SK-MEL-5 (cell line): ENCODE measurements around the gene RIMBP3C. TPM values are rescaled to one million over a fixed set of nuclear protein-coding genes. Genes with fewer than 3 reads are reported as not detected.
"Not testable (repeated sequence)": the region's sequence is repeated elsewhere in the genome, so short reads cannot be mapped to it uniquely, and the experiment has no call there.

Source experiments
- DNase-seq: peaks from one replicate; pipeline ENCODE4 v3.0.0-alpha.2; 2016; ENCODE audit warnings: low read depth, low spot score
- in situ Hi-C: cut with HindIII; loops from 2 replicates; pipeline ENCODE4 v1.10.0; 2016; ENCODE audit warnings: low sequenced_read_pairs, high pct_unique_total_duplicates, low pct_unique_long_range_greater_than_20kb
- total RNA-seq: library from RNA; depleted of rRNA; stranded (reverse); fragments of >200 nt; shearing (Covaris generic); gene quantifications from 2 replicates; pipeline ENCODE4 v1.2.3, GENCODE V29; 2014

Gene RIMBP3C
- total RNA-seq, 1 experiment from 2014 or later: 0.16 TPM

DNA sequence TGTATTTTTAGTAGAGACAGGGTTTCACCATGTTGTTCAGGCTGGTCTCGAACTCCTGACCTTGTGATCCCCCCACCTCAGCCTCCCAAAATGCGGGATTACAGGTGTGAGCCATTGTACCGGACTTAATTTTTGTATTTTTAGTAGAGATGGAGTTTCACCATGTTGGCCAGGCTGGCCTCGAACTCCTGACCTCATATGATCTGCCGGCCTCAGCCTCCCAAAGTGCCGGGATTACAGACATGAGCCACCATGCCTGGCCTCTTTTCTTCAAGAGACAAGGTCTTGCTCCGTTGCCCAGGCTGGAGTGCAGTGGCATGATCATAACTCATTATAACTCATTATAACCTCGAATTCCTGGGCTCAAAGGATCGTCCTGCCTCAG is 29.4 kb upstream of the RIMBP3C start:
- in situ Hi-C loops, DNase-seq: not testable (repeated sequence)

GRCh38 chr22:21579474-21579851 is 28.2 kb upstream of the RIMBP3C start:
- DNase-seq: no peak
- in situ Hi-C loops: no loop called here

DNA sequence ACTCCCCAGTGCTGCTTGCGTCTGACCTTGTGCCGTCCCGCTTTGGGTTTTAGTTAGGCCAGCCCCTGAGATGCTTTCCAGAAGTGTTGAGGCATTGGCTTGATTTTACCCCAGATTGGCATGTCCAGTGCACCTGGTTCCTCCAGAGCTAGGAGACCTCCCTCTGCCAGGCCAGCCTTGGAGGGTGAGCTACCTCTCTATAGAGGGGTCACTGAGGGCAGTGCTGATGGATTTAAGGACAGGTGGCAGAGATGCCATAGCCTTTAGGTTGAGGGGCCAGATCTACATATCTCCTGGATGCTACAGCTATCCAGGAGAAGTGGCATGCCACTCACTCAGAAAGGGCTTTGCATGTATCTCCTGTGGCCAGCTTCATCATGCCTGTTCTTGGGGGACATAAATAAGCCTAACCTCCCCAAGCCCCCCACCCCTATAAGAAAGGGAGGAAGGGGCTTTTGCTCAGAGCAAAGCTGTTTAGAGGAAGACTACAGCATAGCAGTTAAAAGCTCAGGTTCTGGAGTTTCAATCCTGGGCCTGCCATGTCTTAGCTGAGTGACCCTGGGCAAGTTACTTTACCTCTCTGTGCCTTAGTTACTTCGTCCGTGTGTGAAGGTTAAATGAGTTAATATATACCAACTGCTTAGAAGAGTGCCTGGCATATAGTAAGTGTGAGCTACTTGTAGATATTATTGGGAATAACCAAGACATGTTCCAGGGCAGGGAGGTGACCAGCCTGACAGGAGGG is 22.7 kb upstream of the RIMBP3C start:
- DNase-seq: no peak
- in situ Hi-C loops: no loop called here

- in situ Hi-C loops: no loop called here
- no peak for DNase-seq
Observed at GRCh38 chr22:21573293-21573734, 22.1 kb upstream of the RIMBP3C start.

DNA sequence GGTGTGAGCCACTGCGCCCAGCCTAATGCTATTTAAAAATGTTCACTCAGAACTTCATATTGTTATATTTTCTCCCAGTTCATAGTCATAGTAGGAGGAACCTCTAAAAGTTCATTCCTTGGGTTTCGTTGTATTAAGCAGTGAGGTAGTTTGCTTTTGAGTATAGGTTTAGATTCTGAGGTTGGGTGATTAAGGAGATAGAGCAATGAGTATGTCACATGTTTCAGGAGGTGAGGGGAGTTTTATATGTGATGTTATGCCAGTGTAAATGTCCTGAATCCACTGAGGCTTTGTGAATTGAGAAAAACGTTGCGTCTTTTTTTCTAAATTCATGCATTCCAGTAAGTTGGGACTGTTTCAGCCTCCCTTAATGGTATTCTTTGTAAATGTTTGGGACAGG is 20.4 kb upstream of the RIMBP3C start:
- in situ Hi-C loops: no loop called here
- no peak for DNase-seq

DNA sequence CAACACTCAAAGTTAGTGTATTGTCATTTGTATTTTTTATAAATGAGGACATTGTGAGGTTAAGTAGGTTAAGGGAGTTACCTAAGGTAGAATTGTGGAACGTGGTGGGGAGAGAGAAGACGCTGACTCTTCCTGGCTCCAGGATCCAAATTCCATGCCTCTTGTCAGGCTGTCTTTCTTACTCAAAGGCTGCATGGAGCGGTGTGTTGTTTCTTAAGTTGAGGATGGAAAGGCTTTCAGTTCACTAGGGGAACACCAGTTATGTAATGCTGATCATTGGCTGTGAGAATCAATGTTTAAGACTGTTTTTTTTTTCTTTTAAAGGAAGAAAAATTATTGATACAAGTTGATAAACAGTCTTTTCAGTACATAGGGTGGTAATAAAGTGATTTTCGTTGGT is 19.1 kb upstream of the RIMBP3C start:
- in situ Hi-C loops: no loop called here
- DNase-seq: no peak

GRCh38 chr22:21569459-21570170 is 18.4 kb upstream of the RIMBP3C start:
- in situ Hi-C loops: no loop called here
- DNase-seq: no peak

- in situ Hi-C loops, DNase-seq: not testable (repeated sequence)
Observed at GRCh38 chr22:21569076-21569427, 17.8 kb upstream of the RIMBP3C start.

DNA sequence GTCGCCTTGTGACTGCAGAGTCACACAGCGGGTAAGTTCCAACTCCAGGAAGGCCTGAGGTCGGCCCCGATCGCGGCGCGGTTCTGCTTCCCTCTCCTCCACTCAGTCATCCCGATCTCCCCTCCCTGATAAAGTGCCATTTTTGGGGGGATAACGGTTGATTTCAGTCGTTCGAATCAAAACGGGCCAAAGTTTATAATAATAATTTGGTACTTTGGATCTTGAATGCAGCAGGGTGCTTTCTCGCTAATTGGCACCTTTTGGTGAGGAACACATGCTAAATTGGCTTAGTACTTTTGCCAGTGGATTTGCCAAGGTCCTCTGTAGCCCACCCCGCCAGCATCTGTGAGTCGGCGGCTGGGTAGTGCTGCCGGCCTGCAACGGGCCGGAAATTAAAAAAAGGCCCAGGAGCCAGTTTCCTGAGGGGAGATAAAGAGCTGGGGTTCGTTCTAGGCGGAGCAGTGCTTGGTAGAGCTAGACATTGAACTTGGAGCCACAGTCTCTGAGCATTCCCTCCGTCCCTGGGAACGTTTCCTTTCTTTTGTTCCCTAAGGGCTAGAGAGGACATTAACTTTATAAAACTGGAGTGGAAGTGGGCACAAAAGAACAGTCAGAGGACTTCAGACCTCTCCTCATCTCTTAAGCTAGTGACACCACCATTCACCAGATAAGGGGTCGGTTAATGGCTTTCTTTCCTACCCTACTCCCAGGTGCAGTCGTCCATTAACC is 17.2 kb upstream of the RIMBP3C start:
- in situ Hi-C loops: no loop called here
- DNase-seq: no peak

GRCh38 chr22:21567456-21568346 is 16.4 kb upstream of the RIMBP3C start, which contains the start of gene UBE2L3:
Gene UBE2L3, plus strand, starts transcription at chr22:21567714. Its CDS starts 31 bp downstream, at chr22:21567745.
- in situ Hi-C loops: no loop called here
- peak; percentile 85 for DNase-seq

DNA sequence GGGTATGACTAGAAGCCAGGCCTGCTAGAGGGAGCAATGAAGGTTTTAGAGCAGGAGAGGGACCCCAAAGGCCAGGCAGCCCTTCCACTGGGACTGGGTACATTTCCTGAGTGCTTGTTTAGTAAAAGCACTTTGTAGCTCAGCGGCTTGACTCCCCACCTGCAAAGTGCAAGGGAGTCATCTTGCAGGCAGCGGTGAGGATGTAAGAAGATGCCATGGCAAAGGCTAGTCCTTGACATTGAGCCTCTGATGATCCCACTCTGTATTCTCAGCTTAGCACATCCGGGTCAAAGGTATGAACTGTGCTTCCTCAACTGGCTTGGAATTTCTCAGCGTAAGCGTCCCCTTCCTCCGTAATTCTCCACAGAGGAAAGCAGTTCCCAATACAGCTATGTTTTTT is 13.2 kb upstream of the RIMBP3C start:
- DNase-seq: no peak
- in situ Hi-C loops: no loop called here

GRCh38 chr22:21563912-21564311 is 12.7 kb upstream of the RIMBP3C start:
- no peak for DNase-seq
- in situ Hi-C loops: no loop called here

- DNase-seq, in situ Hi-C loops: not testable (repeated sequence)
Observed at GRCh38 chr22:21560657-21561056, 9.4 kb upstream of the RIMBP3C start.

DNA sequence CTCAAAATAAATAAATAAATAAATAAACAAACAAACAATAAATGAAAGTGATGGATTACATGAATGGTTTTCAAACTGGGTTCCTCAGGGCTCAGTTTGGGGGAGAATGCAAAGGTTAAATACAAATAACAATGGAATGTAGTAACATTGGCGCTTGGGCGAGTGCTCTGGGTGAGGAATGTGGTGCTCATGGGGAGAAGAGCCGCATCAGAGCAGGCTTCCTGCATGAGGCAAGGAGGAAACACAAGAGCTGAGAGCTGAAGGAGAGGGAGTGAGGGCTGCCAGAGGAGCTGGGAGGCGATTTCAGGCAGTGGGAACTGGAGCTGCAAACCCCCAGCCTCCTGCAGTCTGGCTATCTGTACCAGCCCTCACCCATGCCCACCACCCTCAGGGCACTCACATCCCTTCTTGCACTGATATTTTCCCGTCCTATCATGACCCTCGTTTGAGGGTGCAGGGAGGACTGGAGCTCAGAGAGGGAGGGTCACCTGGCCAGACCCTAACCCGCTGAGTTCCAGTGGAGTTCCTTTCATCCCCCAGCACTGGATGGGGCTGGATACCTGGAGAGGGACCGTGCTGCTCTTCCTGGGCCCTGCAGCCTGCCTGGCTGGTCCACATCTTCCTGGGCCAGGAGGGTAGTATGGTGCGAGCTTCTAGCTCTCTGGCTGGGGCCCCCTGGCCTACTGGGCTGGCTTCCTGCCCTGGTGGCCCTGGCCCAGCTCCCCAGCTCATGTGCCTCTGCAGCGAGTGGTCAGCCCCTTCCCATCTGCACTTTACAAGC is 8.3 kb upstream of the RIMBP3C start:
- in situ Hi-C loops, DNase-seq: not testable (repeated sequence)

GRCh38 chr22:21550678-21551047 is 598 bp downstream of the RIMBP3C start:
- DNase-seq, in situ Hi-C loops: not testable (repeated sequence)

DNA sequence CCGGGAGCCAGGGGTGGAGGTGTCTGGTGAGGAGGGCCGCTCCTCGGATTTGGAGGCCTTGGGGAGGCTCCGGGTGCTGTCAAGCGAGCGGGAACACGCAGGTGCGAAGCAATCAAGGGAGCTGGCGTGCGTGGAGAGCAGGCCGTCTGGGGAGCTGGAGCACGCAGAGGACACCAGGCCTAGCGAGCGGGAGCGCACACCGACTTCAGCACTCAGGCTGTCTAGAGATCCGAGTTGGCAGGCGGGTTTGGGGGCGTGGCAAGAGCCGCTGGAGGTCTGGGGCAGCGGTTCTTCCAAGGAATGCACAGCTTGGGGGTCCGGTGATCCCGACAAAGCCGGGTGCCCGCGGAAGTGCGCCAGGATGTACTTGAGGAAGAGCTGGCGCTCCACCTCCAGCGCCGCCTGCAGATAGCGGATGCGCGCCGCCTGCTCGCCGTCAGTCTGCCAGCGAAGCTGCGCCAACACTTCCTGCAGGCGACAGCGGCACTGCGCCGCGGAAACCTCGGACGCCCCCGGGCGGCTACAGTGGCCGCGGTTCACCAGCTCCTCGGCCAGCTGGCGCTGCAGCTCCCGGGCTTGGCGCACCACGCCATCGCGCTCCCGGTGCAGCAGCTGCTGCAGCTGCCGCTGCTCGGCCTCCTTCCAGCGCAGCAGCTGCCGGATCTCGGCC is 1.1 kb downstream of the RIMBP3C start:
- in situ Hi-C loops, DNase-seq: not testable (repeated sequence)
